GM18873 (cell line): ENCODE results near the gene ARHGEF2.

Experiments
- ATAC-seq: cut with Tn5 transposase; IDR thresholded peaks from one replicate; pipeline ENCODE4 v1.9.1; 2021; ENCODE audit warnings: mild to moderate bottlenecking, moderate library complexity, moderate number of reproducible peaks; ENCODE audit not compliant: unreplicated experiment, low FRiP score

The ARHGEF2 gene

DNA sequence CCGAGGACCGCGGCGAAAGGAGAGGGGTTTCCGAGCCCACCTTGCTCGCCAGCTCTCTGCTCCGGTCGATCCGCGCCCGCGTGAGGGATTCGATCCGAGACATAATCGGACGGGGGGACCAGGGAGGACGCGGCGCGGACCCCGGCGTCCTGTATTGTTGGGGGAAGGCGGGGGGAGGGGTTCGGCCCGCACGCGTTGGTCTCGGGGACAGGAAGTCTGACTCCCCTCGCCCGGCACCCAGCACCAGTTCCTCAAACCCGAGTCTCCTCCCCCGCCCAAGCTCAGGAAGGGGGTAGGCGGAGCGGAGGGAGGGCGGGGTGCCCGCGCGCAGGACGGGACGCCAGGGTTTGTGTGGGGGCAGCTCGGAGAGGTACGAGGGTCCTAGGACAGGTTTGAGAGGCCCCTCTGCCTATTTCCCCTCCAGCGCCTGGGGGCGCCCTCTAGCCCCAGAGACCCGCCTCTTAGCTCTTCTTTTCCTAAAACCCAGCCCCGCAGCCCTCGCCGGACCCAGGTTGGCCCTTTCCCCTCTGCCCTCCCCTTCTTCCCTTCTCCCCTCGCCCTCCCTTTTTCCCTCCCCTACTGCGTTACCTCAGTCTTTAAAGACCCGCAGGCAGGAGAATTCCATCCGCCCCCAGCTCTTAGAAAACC is at the start of gene ARHGEF2:
TSS of gene ARHGEF2 (minus strand) at position 223 of the 648 bp plus-strand sequence. CDS start at position 103, 120 bp downstream.
- no peak for ATAC-seq

DNA sequence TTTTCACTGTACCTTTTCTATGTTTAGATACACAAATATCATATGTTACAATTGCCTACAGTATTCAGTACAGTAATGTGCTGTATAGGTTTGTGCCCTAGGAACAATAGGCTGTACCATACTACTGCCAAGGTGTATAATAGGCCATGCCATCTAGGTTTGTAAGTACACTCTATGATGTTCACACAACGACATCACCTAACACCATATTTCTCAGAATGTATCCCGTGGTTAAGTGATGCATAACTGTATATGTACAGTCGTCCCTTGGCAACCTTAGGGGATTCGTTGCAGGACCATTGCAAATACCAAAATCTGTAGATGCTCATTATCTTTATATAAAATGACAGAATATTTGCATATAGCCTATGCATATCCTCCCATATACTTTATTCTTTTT is 48.2 kb upstream of the ARHGEF2 start:
- no peak for ATAC-seq

DNA sequence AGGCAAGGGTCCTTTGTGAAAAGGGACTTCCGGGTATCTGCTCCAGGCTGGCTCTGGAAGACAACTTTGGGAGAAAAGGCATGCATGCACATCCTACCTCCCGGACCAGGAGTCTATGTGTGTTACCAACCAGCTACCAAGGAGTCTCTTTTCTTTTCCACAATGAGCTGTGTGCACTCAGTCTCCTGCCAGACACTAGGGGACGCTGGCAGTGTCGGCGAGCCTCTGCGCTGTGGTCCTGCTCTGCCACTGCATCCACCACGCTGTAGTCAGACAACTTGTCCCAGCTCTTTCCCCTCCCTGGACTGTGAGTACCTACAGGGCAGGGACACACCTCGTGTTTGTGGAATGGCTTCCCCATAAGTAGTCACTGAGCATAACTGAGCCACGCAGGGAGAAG is 47.5 kb upstream of the ARHGEF2 start:
- no peak for ATAC-seq

DNA sequence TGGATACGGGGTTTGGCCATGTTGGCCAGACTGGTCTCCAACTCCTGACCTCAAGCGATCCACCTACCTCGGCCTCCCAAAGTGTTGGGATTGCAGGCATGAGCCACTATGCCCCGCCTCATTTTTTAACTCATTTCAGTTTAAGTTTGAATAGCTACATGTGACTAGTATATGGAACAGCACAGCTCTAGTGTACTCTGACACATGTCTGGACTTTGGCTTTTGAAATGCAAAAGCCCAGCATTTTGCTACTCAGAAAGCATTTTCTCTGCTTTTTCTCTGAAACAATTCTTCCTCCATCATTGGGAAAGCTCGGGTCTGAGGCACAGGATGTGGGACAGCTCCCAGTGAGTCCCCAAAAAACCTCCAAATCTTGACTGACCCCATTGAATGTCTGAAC is 46.5 kb upstream of the ARHGEF2 start:
- ATAC-seq: no peak

DNA sequence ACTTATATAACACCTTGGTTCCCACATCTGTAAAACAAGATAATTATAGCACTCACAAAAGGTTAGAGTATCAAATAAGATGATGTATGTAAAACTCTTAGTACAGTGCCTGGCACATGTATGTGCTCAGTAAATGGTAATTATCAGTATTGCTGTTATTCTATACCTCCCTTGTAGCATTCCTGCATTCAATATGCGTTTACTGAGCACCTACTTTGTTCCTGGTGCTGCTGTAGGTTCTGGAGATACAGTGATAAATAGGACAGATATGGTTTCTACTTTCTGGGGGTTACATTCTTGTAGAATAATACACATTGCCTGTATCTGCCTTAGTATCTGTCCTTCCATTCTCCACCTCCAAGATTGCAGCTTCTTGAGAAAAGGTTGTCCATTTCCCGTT is 43.6 kb upstream of the ARHGEF2 start:
- ATAC-seq: no peak

DNA sequence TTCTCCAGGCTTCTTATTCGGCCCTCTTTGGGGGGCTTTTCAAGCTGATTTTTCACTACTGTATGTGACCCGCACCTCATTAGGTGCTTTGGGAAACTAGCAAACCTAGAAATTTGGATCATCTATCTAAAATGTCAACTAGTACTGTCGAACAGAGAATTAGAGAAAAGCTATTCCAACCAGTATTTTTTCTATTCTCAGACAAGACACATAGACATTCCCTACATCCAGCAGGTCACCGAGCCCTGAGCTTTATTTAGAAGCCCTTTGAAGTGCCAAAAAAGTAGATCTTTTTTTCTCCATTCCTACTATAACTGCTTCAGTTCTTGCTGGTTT is 42.7 kb upstream of the ARHGEF2 start:
- ATAC-seq: no peak

DNA sequence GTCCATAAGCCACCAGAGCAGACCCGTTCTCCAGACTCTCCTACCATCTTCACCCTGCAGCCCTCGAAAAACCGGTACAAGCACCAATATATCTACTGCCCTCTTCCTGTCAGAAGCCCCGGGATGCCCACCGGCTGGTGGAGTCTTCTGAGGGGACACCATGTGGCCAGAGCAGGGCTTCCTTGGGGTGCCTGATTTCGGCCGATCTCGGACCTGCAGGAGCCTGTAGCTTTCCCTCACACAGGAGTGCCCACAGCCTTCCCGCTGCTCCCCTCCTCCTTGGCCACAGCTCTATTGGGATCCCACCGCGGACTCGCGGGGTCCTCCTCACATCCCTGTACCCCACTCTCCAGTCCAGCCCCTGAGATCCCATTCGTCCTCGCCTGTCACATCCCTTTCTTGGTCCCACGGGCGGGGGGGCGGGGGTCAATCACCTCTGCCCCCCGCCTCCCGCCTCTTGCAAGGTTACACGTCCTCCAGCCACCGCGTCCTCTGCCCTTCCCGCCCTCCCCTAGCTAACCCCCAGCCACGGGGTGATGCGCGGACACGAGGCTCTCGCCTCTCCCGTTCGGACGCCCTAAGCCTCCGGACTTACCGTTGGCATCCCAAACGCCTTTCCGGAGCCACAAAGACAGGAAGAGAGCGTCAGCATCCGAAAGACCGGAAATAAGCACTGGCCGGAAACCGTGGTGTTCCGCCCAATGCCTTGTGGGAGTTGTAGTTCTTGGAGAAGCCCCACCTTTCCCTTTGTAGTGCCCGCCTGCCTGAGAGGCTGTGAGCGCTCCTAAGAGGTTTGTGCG is 42.1 kb upstream of the ARHGEF2 start, which contains the start of gene SSR2:
TSS of gene SSR2 (minus strand) at position 659 of the 800 bp plus-strand sequence. CDS start 784 bp downstream, outside the sequence.
- peak; percentile 94 for ATAC-seq

DNA sequence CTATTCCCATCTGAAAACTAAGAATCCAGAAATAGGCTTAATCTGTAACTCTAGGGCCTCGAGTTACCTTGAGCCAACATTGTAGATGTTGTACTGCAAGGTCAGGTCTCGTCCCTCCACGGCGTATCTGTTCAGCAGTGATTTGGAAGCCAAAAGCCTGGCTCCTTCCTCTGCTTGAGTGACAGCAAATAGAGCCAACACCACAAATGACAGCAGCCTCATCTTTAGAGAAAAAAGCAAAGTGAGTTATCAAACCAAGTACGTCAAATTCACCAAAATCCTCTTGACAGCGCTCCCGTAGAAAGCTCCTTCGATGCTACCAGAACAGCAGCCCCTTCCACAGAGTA is 41.6 kb upstream of the ARHGEF2 start:
- no peak for ATAC-seq

DNA sequence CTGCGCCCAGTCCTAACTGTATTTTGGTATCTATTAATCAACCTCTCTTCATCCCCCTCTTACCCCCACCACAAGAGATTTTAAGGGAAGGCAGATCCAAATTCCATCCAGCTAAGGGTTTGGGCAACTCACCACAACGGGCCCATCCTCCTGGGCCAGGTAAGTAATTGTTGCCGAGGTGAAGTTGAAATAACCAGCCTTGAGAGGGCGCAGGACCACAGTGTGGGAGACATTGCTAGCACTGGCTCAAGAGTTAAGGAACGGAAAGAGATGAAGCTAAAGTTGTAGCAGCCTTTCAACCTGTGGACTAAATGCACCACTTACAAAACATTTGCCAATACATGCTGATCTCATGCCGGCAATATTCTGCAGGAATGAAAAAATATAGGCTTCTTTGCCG is 36.5 kb upstream of the ARHGEF2 start:
- ATAC-seq: no peak

DNA sequence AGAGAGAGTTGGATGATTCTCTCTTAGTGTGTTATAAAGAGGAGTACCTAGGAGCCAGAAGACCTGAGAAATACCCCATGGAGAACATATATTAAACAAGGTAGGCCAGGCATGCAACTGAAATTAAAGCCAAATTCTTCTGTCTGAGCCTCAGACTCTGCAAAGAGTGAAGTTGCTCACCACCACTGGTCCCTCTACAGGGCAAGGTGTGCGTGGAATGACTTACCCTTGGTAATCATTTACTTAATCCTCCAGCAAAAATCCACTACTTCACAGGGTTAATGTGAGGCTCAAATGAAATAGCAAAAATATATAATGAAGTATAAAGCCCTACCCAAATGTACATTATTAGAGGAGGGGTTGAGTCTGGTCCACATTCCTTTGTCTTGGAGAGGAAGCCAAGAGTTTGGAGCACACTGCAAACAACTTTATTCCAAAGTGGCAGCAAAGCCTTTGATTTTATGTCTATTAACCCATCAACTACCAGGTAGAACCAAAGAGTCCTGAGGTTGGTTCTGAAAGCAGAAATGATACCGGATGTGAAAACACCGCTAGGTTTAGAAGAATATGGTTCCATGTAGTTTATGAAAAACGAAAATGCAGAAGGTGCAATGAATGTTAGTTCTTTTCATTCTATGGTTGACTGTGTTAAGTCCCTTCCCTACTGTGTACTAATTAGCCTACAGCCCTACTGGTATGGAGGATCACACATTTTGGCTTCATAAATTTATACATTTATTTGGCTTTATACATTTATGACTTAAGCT is 33.9 kb upstream of the ARHGEF2 start:
- peak; percentile 75 for ATAC-seq

DNA sequence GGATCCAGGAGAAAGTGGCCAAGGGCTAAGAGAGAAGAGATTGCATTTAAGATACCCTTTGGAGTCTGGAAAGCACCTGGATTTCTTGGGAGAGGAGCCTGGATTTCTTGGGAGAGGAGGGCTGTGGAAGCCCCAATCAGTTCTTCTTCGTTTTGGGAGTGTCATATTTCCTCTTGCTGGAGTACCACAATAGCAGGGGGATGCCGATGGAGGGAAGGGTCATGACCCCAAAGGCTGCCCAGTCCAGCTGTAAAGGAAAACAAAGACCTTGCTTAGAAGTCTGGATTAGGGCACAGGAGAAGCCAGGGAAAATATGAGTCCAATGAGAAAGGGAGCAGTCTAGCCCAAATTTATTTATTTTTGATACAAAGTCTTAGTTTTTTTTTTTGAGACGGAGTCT is 31.1 kb upstream of the ARHGEF2 start:
- no peak for ATAC-seq

DNA sequence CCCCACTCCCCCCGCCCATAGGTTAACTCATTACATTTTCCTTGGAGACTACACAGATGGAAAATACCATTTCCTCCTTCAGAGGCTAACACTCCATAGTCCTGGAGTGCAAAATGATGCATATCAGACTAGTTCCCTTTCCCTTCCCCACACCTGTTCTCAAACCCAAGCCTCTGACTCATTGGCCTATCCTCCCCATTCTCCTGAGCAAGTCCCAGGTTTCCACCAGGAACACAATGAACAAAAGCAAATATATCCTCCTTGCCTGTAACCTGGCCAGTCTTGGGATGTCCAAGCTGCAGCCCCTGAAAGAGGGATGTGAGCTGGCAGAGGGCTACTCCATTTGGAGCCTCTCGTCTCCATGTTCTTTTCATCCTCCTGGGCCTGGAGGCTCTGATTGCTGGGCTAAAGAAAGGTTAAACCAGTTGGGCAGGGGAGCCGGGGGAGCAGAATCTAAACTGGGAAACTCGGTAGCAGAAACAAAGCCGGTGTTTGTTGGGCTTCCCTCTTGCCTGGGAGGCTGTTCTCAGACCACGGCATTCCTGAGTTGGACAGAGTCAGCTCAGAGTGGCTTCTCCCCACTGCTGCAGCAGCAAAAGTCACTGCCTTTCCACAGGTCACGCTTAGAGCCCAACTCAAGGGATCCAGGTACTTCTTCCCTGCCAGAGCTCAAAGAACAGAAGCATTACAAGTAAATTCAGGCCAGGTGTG is 28.5 kb upstream of the ARHGEF2 start:
- ATAC-seq: no peak

DNA sequence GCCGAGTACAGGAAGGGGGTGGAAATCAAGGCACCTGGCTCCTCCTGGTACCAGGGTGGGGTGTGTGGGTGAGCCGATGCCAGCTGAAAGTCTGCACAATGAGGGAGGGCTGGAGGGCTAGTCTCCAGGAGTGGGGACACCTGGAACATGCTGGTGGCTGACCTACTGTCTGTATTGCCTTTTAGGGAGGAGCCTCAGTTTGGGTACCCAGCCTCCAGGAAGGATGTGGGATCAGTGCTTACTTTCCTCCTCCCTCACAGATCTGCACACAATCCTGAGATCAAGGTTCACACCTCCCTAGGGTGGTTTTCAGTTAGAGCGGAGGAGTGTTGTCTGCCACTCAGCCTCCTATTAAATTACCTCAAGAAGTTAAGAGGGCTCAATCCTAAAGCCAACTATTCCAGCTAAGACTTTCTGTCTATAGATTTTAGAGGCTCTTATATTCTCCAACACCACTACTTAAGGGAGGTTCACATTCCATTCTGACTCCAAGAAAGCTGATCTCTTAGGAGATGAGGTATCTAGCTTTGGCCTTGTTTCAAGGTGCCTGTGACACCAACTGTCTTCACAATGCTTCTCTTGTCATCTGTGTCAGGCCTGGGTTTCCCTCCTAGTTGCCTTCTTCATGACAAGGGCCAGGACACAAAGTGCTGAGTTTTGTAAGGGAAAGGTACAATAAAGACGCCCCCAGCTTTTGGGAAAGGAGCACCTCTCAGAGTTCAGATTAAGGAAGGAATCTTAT is 26.7 kb upstream of the ARHGEF2 start:
- ATAC-seq: no peak

DNA sequence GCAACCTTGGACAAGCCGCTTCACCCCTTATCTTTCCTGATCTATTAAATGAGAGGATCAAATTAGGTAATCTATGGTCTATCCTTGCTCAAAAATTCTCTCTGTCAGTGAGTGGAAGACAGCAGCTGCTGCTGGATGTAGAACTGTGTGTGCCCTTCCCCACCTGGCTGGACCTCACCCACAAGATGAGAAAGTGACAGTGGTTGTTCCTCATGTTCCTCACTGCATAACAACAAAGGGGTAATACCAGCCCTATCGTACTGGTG is 25.5 kb upstream of the ARHGEF2 start:
- ATAC-seq: no peak

DNA sequence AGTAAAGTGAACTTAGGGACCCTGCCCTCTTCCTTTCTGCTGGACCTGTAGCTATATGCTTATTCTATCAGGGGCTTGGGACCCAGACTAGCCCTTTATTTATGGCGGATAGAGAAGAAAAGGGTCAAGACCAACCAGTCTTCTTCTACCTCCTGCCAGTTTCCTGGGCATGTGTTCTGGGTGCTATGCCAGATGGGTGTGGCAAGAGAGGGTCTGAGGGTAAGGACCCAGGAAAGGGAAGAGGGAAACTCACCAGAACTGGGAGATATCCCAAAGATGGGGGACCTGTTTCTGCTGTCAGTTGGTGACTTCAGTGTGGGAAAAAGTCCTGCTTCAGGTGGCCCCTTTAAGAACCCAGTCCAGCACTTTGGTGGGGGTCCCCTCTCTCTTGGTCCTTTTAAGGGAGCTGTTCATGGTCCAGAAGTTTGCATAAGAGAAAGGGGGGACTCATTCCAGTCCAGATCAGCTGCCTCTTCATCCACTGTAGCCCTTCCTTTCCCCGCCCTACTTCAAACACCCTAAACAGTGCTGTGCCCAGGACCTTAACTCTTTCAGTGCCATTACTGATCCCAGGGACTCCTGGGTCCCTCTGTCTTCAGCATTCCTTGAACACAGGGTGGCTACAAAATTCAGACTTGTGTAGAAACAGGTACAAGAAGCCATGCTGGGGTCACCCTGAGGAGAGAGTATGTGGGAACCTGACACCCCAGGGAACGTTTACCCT is 24.0 kb upstream of the ARHGEF2 start:
- ATAC-seq: no peak

DNA sequence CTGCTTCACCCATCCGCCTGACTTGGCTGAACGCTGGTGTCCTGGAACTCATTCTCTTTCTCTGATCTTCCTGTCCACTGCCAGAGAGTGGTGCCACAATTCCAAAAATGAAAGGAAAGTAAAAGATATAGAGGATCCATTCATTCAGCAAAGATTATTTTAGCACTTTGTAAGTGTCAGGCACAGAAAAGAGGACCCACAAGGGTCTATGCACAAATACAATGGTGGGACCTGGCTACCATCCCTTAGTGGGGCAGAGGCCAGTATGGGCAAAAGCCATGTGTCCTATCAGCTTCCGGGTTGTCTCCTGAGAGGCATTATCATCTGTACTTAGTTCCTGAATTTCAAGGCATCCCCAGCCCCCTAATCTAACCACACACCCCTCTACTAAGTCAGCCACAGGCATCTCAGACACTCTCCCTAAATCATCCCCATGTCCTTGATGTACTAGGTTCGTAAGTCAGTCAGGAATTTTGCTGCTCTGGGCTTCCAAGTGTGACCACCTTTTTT is 23.4 kb upstream of the ARHGEF2 start:
- ATAC-seq: no peak

DNA sequence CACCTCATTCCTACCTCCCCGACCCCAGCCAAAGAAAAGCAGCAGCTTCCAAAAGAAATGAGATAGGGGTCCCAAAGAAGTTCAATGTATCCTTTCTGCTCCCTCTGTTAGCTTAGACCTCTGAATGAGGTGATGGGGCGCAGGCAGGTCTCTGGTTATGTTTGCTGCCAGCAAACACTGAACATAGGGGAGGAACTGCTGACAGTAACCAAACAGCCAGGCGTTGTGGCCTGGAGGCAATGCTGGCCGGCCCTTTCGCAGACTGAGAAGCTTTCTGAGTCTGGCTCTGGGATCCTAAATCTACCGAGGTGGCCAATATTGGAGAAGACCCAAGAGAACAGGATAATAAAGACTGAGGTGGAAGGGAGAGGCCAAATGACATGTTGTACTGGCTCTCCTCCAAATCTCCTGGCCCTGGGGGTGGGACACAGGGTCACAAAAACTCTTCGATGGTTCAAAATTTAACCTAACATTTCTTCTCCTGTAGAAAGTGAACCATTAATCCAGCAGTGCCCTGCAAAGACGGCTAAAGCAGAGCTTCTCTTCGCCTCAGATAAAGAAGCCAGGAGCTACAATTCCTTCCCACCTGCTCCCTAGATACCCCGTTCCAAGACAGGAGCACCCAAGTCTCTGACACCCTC is 22.8 kb upstream of the ARHGEF2 start:
- ATAC-seq: no peak

DNA sequence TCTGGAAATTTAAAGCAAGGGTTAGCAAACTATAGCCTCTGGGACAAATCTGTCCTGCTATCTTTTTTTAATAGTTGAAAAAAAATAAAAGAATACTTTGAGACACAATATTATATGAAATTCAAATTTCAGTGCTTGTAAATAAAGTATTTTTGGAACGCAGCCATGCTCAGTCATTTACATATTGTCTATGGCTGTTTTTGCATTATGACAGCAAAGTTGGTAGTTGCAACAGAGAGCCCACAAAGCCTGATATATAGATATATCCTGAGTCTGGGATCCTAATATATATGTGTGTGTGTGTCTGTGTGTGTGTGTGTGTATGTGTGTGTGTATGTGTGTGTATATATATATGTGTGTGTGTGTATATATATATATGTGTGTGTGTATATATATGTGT is 21.6 kb upstream of the ARHGEF2 start:
- ATAC-seq: no peak

DNA sequence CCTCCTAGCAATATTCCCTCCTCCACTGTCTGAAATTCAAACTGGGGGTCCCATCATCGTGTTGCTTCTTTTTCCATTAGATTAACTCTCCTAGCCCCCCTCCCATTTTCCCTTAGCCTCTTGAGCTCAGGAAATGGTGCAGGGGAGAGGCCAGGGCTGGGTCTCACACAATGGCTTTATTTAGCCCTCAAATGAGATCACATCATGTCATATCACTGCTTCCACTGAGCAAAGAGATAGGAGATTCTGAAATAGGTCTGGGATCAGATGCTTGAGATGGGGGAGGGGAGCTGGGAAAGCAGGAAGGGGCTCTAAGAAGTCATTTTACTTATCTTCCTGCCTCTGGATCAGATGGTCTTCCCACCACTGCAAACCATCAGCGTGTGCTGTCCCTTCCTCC is 17.8 kb upstream of the ARHGEF2 start:
- no peak for ATAC-seq
